Stimulated activated CD4-positive, alpha-beta T cell treated with anti-CD3 and anti-CD28 coated beads, Interleukin-2, amount 100 ng/mL, for 24 hours (primary cell): ENCODE results near the gene ABHD8.
"Not testable (repeated sequence)": the region's sequence is repeated elsewhere in the genome, so short reads cannot be mapped to it uniquely, and the experiment has no call there.

Experiments
- DNase-seq, 2 donors: peaks; one replicate each; pipeline ENCODE4 v3.0.0-alpha.2; 2020

The ABHD8 gene

DNA sequence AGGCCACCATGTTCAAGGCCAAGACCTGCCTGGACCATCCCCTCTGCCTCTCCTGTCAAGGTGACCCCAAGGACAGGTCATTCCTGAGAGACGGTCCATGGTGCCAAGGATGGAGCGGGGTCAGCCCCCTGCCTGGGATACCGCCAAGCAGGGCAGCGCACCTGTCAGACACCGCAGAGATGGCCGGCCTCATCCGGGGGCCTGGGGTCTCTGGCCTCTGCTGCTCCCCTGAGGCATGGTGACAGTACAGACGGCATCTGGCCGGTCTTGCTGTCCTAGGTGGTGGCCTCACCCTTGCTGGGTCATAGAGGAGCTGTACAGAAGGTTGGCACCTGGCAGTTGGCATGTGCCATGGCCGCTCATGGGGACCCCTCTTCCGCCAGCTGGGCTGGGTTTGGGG, 17.2 kb upstream of the ABHD8 start:
- DNase-seq = no peak

DNA sequence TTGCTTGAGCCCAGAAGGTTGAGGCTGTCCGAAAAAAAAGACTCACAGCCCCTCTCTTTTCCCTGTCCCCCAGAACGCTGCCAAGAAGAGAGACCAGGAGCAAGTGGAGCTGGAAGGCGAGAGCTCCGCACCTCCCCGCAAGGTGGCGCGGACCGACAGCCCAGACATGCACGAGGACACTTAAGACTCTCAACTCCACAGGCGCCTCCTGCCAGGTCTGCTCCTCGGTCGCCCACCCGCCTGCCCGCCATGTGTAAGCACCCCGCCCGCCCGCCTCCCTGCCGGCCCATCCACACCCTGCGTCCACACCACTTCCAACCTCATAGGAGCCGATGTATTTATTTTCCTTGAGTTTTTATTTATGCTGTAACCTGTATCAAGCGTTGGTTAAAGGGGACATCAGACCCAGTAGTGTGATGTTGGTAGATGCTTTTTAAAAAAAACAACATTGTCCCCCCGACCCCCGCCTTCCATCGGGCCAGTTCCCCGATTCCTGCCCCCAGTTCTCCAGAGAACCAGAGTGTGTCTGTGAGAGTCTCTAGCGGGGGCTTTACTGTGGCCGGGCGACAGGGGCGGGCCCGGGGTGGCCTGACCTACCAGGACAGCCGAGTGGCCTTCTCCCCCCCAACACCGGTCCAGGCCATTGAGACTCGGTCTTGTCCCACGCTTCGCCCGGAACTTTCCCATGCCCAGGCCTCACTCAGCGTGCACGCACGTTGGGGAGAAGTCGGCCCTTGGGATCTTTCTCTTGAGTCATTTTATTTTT, 16.4 kb upstream of the ABHD8 start:
- no peak for DNase-seq

DNA sequence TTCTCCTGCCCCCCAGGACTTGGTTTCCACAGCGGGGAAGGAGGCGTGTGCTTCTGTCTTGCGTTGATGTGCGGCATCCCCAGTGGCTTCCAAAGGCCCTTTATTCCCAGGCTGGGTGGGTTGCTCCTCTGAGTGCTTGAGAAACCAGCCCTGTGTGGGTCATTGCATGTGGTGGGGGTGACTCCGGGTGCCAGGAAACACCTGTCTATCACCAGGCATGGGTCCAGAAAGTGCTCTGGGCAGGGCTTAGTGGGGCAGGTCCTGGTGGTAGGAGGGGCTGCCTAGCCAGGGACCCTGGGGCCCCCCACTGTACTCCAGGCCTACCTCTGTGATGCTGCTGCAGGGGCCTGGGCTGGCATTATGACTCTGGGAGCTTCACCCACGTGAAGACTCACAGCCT, 15.7 kb upstream of the ABHD8 start:
- DNase-seq = no peak

DNA sequence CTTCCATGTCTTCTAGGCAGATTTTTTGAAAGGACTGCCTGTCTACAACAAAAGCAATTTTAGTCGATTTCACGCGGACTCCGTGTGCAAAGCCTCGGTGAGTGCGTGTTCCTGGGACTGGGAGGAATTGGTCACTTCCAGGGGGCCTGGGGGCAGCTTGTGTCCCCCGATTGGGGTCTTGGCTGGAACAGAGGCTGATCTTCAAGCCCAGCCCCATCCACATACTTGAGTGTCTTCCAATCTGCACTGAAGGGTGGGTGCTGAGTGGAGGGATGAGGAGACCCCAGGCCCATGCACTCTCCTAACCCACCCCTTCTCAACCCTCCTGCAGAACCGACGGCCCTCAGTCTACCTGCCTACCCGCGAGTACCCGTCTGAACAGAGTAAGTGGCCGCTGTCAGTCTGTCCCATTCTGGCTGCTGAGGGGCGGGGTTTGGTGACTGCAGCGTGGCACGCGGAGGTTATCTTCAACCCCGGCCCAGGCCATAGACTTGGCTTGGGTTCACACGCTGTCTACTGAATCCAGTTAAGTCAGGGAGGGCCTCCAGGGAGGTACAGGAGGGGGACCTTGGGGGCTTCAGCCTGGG, 10.9 kb upstream of the ABHD8 start:
- DNase-seq = no peak

DNA sequence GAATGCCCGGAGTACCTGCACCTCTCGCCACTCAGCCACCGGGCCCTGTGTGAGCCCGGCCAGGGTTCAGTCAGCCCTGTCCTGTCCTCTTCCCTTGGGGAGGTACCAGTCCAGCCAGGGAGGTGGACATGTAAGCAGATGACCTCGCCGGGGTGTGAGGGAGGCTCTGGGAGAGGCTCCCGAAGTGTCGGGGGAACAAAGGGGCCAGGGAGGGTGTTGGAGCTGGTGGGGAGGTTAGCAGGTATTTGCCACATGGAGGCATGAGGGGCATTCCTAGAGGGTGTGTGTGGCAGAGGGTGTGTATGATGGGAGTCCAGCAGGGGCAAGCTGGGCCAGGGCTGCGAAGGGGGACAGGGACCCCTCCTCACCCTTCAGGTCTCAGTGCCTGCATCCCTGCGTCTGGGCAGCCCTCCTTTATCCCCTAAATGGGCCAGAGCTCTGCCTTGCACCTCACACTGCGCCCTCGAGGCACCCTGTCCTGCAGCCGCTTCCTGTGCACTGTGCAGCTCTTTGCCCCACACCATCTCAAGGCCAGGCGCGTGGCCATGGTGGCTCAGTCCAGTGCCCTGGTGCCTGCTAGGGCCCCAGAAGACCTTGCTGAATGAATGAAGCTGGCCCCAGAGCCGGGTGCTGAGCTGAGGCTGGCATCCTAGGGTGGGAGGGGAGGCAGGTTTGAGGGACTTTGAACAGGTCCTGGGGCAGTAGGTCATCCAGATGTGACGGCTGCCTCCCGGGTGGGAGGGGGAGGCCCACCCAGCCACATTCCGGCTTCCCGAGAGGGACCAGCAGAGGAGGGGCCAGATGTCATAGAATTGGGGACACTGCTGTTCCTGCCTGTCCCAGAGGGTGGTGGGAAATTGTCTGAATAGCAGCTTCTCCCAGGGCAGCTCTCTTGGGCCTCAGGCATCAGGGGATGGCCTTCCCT, 9.2 kb upstream of the ABHD8 start:
- no peak for DNase-seq

DNA sequence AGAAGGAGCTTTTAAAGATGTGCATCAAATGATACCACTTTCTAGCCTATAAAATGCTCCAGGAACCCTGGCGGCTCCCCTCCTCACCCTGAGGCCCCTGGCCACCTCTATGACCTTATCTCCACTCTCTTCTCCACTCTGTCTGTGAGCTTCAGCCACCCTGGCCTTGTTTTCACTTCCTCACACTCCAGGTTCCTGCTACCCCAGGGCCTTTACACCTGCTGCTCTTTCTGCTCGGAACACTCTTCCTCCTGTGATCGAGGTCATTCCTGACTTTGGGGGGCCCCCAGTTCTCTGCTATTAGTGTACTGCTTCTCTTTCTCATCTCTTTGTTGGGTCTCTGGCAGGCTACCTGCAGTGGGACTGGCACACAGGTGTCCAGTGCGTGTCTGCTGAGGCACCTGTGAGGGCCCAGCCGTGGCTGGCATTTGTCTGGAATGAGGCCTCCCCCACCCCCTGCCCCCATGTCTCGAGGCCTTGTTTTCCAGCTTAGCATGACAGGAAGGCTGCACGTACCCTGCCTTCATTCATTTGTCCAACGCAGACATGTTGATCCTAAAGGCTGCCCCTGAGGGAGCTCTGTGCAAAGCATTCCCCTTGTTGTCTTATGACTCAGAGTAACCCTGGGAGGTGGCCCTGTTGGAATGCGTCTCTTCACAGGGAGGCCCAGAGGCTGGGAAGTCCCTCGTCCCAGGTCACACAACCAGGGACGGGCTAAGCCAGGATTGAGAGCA, 8.4 kb upstream of the ABHD8 start:
- no peak for DNase-seq

DNA sequence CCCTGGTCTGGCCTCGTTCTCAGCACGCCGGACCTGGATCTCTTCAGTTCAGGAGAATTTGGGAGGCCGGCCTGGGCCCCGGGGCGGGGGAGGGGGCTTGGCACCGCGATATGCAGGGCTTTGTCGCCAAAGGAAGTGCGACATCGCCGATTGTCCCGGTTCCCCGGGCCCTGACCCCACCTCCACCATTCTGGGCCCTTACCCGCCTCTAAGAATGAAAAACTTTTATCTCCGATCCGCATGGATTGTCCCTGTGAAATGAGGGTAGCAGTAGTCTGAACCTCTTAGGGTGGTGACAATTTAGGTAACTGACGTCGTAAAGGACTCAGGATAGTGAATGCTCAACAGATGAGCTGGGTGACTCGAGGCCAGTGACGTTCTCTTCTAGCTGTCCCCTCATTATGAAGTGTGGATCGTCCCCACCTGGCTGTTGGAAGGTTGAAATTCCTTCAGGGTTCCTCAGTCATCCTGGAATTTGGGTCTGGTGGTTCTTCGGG, 6.8 kb upstream of the ABHD8 start:
- peak; percentile 33 to 39 for DNase-seq

DNA sequence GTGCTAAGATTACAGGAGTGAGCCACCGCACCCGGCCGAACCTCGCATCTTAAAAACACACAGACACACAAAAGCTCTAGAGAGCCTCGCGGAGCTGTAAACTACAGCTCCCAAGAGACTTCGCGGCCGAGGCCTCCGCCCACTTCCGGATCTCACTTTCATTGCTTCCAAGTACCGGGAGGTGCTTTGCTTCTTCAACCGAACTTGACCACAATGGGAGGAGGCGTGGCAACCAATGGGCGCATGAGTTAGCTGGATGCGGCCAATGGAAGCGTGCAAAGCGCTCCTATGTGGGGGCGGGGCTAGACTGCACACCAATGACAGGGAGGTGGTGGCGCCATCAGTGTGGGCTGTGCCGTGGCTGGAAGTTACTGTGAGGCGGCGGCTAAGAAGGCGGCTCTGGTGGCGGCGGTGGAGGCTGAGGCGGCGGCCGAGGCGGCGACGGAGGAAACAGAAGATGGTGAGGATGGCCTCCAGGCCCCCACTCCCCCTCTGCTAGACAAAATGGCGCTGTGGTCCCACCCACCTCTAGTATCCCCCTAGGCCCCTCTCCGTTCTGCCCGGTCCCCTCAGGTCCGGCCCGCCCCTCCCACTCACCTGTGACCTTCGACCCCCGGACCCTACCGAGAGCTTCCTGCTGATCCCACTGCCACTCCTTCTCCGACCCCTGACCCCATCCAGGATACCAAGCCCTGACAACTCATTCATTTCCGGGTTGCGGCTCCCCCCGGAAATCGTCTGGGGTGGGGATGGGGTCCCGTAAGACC, 6.2 kb upstream of the ABHD8 start, which contains the start of gene DDA1:
Gene DDA1, plus strand, starts transcription at position 366 of the 767 bp plus-strand sequence. Its CDS starts 92 bp downstream, at position 458.
- peak; percentile 98 to 99 for DNase-seq

DNA sequence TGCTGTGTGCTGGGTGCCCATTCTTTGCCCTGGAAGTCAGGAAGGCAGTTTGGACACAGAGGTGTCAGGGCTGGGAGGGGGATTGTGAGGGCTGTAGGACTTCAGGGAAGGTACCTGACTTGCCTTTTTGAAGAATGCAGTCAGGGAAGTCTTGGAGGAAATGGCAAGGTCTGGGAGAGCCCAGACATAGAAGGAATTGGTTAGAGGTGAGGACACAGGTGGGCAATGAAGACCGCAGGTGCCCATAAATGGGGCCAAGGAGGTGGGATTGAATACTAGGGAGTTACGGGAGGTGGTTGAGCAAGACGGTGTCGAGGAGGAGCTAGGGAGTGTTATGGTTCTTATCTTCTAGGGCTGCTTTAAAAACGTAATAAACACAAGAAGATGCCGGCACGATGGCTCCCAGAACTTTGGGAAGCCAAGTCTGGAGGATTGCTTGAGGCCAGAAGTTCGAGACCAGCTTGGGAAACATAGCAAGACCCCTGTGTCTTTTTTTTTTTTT, 4.7 kb upstream of the ABHD8 start:
- no peak for DNase-seq

DNA sequence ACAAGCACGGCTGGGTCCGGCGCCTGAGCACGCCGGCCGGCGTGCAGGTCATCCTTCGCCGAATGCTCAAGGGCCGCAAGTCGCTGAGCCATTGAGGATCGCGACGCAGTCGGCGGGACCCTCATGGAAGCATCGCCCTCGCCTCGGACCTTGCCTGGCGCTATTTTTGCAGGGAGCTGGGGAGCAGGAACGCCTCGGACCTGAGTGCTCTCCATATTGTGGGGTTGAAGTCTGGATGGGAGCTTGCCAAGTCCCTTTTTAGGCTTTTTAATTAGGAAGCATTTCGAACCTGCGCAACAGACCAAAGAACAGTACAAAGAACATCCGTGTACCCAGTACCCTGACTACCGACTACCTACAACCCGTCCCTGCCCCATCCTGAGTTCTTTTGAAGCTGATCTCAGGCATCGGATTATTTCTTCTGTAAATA, 3.1 kb upstream of the ABHD8 start:
- DNase-seq = no peak

DNA sequence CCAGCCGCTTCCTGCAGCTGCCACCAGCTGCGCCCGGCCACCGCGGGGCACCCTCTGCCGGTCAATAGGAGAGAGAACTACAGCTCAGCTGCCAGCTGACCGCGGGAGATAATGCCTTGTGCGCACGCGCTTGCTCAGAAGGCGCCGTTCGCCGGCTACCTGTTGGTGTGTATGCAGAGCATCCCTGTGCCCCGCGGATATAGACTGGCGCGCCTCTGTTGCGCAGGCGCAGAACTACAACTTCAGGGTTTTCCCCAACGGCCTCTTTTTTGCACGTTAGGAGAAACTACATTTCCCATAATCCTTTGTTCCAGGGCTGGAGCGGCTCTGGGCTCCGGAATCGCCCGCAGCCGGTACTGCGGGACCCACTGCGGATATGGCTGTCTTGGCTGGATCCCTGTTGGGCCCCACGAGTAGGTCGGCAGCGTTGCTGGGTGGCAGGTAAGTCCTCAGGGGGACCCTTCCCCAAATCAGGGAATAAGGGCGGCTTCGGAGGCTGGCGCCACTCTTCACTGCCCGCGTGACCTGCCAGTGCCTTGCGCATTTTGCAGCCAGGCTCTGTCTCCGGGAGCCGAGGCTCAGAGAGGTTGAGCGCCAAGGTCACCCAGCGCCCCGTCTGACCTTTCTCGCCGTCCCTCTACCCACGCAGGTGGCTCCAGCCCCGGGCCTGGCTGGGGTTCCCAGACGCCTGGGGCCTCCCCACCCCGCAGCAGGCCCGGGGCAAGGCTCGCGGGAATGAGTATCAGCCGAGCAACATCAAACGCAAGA, 2.5 kb upstream of the ABHD8 start, which contains the start of gene MRPL34:
Gene MRPL34, plus strand, starts transcription at position 356 of the 768 bp plus-strand sequence. Its CDS starts 21 bp downstream, at position 377.
- peak; percentile 93 to 96 for DNase-seq

DNA sequence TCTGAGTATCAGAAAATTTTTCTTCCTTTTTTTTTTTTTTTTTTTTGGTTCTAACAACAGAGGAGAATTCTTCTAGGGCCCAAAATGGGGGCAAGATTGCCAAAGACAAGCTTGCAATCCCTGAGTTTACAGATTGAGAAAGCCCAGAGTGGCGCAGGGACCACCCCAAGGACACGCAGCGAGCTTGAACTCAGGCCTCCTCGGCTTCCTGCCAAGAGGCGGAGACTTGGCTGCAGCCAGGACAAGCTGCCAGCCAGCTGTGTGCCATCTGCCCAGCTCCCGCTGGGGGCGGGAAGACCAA, 1.9 kb upstream of the ABHD8 start:
- DNase-seq = no peak

DNA sequence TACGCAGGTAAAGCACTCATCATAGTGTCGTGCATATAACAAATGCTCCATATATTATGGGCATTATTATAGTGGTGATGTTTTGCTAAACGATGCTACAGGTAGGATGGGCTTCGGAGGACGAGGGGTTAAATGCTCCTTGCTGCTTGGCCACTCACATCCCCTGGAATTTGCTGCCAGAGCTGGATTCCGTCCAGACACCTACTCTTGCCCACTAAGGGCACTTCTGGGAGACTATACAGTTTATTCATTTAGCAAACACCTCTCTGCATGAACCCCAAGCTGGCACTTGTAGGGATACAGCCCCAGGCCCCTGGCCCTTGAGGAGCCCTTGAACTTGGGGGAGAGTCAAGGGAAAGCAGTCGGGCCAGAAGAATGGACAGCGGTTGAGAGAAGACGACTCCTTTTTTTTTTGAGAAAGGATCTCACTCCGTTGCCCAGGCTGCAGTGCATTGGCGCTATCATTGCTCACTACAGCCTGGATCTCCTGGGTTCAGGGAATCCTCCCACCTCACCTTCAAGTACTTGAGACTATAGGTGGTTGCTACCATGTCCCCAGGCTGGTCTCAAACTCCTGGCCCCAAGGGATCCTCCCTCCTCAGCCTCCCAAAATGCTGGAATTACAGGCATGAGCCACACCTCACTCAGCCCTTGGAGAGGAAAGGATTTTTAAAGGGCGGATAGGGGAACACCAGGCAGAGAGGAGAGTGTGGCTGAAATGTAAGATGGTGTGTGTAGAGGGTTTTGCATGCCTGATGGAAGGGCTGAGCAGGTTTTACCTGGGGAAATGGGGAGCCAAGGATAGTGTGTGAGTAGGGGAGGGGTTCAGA, 1.4 kb upstream of the ABHD8 start:
- DNase-seq = no peak

DNA sequence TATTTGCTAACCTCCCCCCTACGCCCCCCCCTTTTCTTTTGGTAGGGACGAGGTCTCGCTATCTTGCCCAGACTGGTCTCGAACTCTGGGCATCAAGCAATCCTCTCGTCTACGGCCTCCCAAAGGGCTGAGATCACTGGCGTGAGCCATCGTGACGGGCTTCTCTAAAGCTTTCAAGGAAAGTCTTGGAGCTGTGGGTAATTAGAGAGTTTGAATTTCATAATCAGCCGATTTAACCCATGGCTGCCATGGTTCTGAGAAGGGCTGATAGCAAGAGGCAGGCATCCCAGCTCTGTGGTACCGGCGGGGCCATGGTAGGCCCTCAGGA, 679 bp upstream of the ABHD8 start:
- no peak for DNase-seq

DNA sequence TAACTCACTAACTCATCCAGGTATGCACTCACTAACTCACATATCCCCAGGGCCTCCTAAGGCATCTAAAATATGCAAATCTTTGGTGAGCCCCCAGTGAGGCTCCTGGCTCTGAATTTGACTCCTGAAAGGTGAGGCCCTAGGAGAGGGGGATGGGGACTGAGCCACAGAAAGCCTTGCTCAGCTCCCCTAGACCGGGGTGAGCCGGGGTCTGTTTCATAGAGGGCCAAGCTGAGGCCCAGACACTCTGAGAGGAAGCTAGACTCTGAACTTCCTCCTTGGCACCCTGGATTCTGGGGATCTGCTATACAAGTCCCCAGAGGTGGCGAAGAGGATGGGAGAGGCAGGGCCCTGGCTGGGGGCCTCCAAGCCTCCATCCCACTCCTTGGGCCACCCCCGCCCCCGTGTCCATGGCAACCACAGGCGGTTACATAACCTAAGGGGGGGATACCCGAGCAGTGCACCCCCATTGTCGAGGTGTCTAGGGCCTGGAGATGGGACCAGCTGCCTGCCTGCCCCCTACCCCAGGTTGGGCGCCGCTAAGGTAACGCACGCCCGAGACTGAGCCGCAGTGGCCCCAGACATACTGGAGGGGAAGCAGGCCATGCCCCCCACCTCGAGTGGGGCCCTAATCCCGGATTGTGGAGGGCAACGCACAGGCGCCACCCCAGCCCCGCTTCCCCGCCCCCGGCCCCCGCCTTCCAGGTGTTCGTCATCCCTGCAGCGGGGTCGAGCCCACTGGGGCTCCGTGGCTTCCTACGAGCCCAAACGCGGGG, 646 bp downstream of the ABHD8 start:
- peak in 1 of 2 donors; percentile 41 for DNase-seq

DNA sequence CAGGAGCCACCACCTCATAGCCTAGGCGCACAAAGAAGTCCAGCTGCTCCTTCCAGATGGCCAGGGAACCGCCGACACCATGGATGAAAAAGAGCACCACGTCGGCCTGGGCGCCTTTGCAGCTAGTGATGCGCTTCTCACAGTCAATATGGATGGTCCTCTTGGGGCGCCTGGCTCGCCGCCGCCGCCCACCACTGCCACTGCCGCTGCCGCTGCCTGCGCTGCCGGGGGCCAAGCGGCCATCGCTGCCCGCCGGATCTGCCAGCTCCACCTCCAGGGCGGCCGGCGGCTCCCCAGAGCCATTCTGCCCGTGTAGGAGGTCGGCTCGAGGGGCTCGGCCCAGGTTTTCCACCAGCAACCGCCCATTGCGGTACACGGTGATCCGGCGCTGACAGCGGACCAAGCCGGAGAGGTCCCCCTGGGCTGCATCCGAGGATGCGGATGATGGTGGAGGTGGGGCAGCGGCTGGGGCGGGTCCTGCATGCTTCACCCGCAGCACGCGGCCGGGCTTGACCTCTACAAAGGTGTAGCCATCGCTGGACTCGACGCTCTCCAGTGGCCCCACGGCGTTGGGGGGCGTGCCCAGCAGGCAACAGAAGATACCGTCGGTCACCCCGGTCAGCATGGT, 2.1 kb downstream of the ABHD8 start:
- DNase-seq = no peak

DNA sequence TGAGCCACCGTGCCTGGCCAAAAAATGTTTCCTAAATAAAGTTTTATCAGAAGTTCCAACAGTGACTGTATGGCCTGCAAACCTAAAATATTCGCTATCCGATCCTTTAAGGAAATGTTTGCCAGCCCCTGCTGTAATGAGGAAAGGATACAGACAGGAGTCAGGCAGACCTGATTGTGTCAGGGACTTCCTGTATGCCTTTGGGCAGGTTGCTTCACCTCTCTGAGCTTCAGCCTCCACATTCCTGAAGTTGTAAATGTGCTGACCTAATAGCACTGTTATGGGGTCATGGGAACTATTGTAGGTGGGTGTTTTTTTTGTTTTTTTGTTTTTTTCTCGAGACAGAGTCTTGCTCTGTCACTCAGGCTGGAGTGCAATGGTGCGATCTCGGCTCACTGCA, 6.2 kb downstream of the ABHD8 start:
- DNase-seq = no peak

DNA sequence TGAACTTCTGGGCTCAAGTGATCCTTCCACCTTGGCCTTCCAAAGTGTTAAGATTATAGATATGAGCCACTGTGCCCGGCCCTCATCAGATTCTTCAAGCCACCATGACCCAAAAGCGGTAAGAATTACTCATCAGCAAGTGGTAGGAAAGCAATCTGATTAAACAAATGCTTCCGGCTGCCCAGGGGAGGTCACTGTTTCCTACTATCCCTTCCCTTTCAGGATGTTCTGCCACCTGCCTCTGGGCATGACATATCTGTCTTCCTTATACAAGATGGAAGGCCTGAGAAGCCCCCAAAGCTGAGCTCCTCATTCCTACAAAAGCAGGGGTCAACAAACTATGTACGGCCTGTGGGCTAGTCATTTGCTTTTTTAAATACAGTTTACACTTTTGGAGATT, 7.0 kb downstream of the ABHD8 start:
- DNase-seq = no peak

DNA sequence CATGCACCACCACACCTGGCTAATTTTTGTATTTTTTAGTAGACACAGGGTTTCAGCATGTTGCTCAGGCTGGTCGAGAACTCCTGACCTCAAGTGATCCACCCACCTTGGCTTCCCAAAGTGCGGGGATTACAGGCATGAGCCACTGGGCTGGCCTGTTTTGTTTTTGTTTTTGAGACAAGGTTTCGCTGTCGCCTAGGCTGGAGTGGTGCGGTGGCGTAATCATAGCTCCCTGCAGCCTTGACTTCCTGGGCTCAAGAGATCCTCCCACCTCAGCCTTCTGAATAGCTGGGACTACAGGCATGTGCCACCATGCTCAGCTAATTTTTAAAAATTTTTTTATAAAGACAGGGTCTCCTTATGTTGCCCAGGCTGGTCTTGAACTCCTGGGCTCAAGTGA, 7.7 kb downstream of the ABHD8 start:
- not testable (repeated sequence) for DNase-seq
